ENCODE data around the gene CGN.

DNA sequence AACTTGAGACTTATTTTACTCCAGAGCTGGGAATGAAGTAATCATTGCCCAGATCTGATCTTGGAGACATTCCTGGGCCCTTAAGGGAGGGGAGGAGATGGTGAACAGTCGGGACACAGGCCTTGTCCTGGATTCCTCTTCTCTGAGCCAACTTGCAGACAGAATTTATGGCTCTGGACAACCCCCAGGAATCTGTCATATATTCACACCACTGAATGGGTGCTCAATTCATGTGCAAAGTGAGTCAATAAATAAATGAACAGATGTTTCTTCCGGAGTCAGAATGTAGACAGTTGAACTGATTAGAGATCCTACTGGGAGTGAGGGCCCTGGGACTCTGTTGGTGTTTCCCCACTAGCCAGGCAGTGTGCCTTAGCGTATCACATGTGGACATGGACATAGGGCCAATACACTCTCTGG is 31.5 kb downstream of the CGN start:
- TF ChIP-seq, protein P1, sequence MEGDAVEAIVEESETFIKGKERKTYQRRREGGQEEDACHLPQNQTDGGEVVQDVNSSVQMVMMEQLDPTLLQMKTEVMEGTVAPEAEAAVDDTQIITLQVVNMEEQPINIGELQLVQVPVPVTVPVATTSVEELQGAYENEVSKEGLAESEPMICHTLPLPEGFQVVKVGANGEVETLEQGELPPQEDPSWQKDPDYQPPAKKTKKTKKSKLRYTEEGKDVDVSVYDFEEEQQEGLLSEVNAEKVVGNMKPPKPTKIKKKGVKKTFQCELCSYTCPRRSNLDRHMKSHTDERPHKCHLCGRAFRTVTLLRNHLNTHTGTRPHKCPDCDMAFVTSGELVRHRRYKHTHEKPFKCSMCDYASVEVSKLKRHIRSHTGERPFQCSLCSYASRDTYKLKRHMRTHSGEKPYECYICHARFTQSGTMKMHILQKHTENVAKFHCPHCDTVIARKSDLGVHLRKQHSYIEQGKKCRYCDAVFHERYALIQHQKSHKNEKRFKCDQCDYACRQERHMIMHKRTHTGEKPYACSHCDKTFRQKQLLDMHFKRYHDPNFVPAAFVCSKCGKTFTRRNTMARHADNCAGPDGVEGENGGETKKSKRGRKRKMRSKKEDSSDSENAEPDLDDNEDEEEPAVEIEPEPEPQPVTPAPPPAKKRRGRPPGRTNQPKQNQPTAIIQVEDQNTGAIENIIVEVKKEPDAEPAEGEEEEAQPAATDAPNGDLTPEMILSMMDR (IDR thresholded peaks at IDR 0.05): no peak
- TF ChIP-seq POLR2A (IDR thresholded peaks at IDR 0.05): no peak

Measured in vagina (tissue), 2 donors.